HG02798 (cell line): Measurements from ENCODE around the gene GLA.

Source experiments
- ATAC-seq: cut with Tn5 transposase; IDR thresholded peaks from one replicate; pipeline ENCODE4 v1.9.1; 2021; ENCODE audit warnings: mild to moderate bottlenecking; ENCODE audit not compliant: unreplicated experiment, poor library complexity

GLA gene

GRCh38 chrX:101407748-101408531 lies at the start of gene GLA, which contains the start of gene HNRNPH2:
Gene GLA, minus strand, starts transcription at chrX:101407925. Its CDS starts 22 bp downstream, at chrX:101407903.
Gene HNRNPH2, plus strand, starts transcription at chrX:101408222. Its CDS starts 3,767 bp downstream, at chrX:101411989.
- ATAC-seq: peak; percentile 93

- no peak for ATAC-seq
Observed at GRCh38 chrX:101452056-101452455, 44.3 kb upstream of the GLA start.

- ATAC-seq: no peak
Observed at GRCh38 chrX:101450961-101451360, 43.2 kb upstream of the GLA start.

GRCh38 chrX:101450085-101450484 lies 42.4 kb upstream of the GLA start:
- ATAC-seq: no peak

- ATAC-seq: no peak
Observed at GRCh38 chrX:101449279-101449678, 41.6 kb upstream of the GLA start.

- no peak for ATAC-seq
Observed at GRCh38 chrX:101442085-101442484, 34.4 kb upstream of the GLA start.

GRCh38 chrX:101430457-101431078 lies 22.8 kb upstream of the GLA start:
- peak; percentile 93 for ATAC-seq

- ATAC-seq: peak; percentile 41
Observed at GRCh38 chrX:101429934-101430333, 22.2 kb upstream of the GLA start.

- no peak for ATAC-seq
Observed at GRCh38 chrX:101427954-101428353, 20.2 kb upstream of the GLA start.

- ATAC-seq: no peak
Observed at GRCh38 chrX:101419489-101419888, 11.8 kb upstream of the GLA start.

GRCh38 chrX:101417981-101418841 lies 10.5 kb upstream of the GLA start:
- ATAC-seq: peak; percentile 43

- no peak for ATAC-seq
Observed at GRCh38 chrX:101417190-101417589, 9.5 kb upstream of the GLA start.

GRCh38 chrX:101416691-101417090 lies 9.0 kb upstream of the GLA start:
- ATAC-seq: no peak

- ATAC-seq: peak; percentile 66
Observed at GRCh38 chrX:101415180-101416145, 7.7 kb upstream of the GLA start.

- no peak for ATAC-seq
Observed at GRCh38 chrX:101411984-101412383, 4.3 kb upstream of the GLA start.

GRCh38 chrX:101410461-101410860 lies 2.7 kb upstream of the GLA start:
- ATAC-seq: no peak

GRCh38 chrX:101409043-101409442 lies 1.3 kb upstream of the GLA start:
- ATAC-seq: no peak

- no peak for ATAC-seq
Observed at GRCh38 chrX:101408532-101408841, 762 bp upstream of the GLA start.

- ATAC-seq: no peak
Observed at GRCh38 chrX:101407167-101407747, 468 bp downstream of the GLA start.

GRCh38 chrX:101399825-101400224 lies 7.9 kb downstream of the GLA start:
- ATAC-seq: no peak
